GM12872 (cell line): Measurements from ENCODE around the gene ERBB3.

Experiments
- CTCF ChIP-seq: IDR thresholded peaks from 3 replicates; pipeline ENCODE4 v1.5.1; 2011; ENCODE audit warnings: low read depth, mild to moderate bottlenecking, low read length, moderate library complexity; ENCODE audit not compliant: insufficient read depth

The ERBB3 gene

GRCh38 chr12:56151672-56152131 is 71.7 kb downstream of the ERBB3 start:
- peak; percentile 68; the same call in 2 of the 3 replicates for TF ChIP-seq CTCF

DNA sequence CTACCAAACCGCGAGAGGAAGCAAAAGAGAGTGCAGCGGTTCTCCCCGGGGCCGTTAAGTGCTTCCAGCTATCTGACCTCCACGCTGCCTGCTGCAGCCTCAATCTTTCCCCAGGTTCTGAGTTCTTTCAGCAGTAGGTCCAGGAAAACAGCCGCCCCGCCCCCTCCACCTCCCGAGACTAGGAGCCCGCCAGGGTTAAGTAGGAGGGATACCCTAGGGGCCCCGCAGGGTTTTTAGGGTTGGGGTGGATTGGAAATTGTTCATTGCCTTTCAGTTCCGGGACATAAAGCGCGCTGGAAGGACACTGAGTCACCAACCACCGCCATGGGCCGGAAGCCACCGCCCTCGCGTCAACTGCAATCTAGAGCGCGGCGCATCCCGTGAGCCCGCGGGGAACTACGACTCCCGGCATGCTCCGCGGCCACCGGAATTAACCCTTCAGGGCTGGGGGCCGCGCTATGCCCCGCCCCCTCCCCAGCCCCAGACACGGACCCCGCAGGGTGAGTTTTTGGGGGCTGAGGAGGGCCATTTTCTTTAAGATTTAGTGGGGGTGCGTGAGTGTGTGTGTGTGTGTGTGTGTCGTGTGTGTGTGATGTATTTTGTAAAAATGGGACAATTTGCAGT is 72.3 kb downstream of the ERBB3 start, which contains the start of gene MYL6B:
MYL6B (plus strand) TSS at position 456 of the 624 bp plus-strand sequence. CDS start 1,332 bp downstream, outside the sequence.
- TF ChIP-seq CTCF: no peak
